NCI-H524 treated with DMSO at 0.1 percent for 48 hours (cell line): ENCODE measurements around the gene ME3.
A peak's percentile ranks its signal among the peaks of the same experiment; 100 is the strongest.
"Not testable (repeated sequence)": the region's sequence is repeated elsewhere in the genome, so short reads cannot be mapped to it uniquely, and the experiment has no call there.

Experiments
- DNase-seq: peaks from one replicate; lab custom pipeline; 2025; lab: John Stamatoyannopoulos, UW

Gene ME3

GRCh38 chr11:86663761-86664160 is 8.7 kb downstream of the ME3 start:
- no peak for DNase-seq

- no peak for DNase-seq
Observed at GRCh38 chr11:86663291-86663690, 9.1 kb downstream of the ME3 start.

- no peak for DNase-seq
Observed at GRCh38 chr11:86660736-86661135, 11.7 kb downstream of the ME3 start.

- peak; percentile 54 for DNase-seq
Observed at GRCh38 chr11:86660088-86660487, 12.3 kb downstream of the ME3 start.

- DNase-seq = no peak
Observed at GRCh38 chr11:86658534-86658933, 13.9 kb downstream of the ME3 start.

GRCh38 chr11:86645212-86645611 is 27.2 kb downstream of the ME3 start:
- not testable (repeated sequence) for DNase-seq

- no peak for DNase-seq
Observed at GRCh38 chr11:86644291-86644690, 28.1 kb downstream of the ME3 start.

- no peak for DNase-seq
Observed at GRCh38 chr11:86641537-86642261, 30.7 kb downstream of the ME3 start.

- no peak for DNase-seq
Observed at GRCh38 chr11:86639137-86639536, 33.3 kb downstream of the ME3 start.

- DNase-seq = no peak
Observed at GRCh38 chr11:86638673-86639072, 33.7 kb downstream of the ME3 start.

GRCh38 chr11:86637988-86638387 is 34.4 kb downstream of the ME3 start:
- no peak for DNase-seq

GRCh38 chr11:86636275-86636674 is 36.1 kb downstream of the ME3 start:
- DNase-seq = no peak

- DNase-seq = no peak
Observed at GRCh38 chr11:86632499-86633269, 39.7 kb downstream of the ME3 start.

GRCh38 chr11:86630229-86630981 is 42.0 kb downstream of the ME3 start:
- DNase-seq = no peak

GRCh38 chr11:86629045-86629706 is 43.2 kb downstream of the ME3 start:
- DNase-seq = no peak

GRCh38 chr11:86627776-86628455 is 44.5 kb downstream of the ME3 start:
- no peak for DNase-seq

GRCh38 chr11:86625981-86626380 is 46.4 kb downstream of the ME3 start:
- no peak for DNase-seq

- DNase-seq = no peak
Observed at GRCh38 chr11:86625544-86625943, 46.9 kb downstream of the ME3 start.

- DNase-seq = no peak
Observed at GRCh38 chr11:86624366-86624765, 48.0 kb downstream of the ME3 start.

- no peak for DNase-seq
Observed at GRCh38 chr11:86623736-86624135, 48.7 kb downstream of the ME3 start.

GRCh38 chr11:86623041-86623621 is 49.3 kb downstream of the ME3 start:
- DNase-seq = no peak
